ENCODE data around the gene STK32B.

GRCh38 chr4:5222047-5222446 lies 170.8 kb downstream of the STK32B start:
- TF ChIP-seq, protein P1, sequence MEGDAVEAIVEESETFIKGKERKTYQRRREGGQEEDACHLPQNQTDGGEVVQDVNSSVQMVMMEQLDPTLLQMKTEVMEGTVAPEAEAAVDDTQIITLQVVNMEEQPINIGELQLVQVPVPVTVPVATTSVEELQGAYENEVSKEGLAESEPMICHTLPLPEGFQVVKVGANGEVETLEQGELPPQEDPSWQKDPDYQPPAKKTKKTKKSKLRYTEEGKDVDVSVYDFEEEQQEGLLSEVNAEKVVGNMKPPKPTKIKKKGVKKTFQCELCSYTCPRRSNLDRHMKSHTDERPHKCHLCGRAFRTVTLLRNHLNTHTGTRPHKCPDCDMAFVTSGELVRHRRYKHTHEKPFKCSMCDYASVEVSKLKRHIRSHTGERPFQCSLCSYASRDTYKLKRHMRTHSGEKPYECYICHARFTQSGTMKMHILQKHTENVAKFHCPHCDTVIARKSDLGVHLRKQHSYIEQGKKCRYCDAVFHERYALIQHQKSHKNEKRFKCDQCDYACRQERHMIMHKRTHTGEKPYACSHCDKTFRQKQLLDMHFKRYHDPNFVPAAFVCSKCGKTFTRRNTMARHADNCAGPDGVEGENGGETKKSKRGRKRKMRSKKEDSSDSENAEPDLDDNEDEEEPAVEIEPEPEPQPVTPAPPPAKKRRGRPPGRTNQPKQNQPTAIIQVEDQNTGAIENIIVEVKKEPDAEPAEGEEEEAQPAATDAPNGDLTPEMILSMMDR (conservative IDR thresholded peaks at IDR 0.05; ENCODE audit: low read length), result no peak
- TF ChIP-seq EZH2phosphoT487 (IDR thresholded peaks at IDR 0.05; ENCODE audit: borderline replicate concordance, low read depth, low read length), result no peak
